ENCODE measurements around the gene FGA. TPM values are rescaled to one million over a fixed set of nuclear protein-coding genes. Genes with fewer than 3 reads are reported as not detected.

FGA gene
- total RNA-seq, 1 experiment from 2014 or later: 3.9 TPM

DNA sequence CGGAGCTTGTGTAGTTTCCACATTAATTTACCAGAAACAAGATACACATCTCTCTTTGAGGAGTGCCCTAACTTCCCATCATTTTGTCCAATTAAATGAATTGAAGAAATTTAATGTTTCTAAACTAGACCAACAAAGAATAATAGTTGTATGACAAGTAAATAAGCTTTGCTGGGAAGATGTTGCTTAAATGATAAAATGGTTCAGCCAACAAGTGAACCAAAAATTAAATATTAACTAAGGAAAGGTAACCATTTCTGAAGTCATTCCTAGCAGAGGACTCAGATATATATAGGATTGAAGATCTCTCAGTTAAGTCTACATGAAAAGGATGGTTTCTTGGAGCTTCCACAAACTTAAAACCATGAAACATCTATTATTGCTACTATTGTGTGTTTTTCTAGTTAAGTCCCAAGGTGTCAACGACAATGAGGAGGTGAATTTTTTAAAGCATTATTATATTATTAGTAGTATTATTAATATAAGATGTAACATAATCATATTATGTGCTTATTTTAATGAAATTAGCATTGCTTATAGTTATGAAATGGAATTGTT is 27.8 kb downstream of the FGA start, which contains the start of gene FGB:
Gene FGB (plus strand): TSS at position 315 of the 558 bp plus-strand sequence. CDS start 8 bp downstream, at position 323.
- DNase-seq (ENCODE audit: low read depth, low spot score): no peak
- no peaks in the 10 kb centered on the region for H4K20me1 ChIP-seq (ENCODE audit: insufficient read depth)
- H3K36me3 ChIP-seq (ENCODE audit: control insufficient read depth in 1 of 2, insufficient read depth in 2 of 2, low read length in 2 of 2): no peaks in the 10 kb centered on the region
- ChIA-PET RAD21 (ENCODE audit: low non-redundant PET in 1 of 2, low total read pairs in 2 of 2, uncharacterized antibody in 2 of 2, unreplicated experiment in 2 of 2) (no interaction called here), CTCF (interaction anchor here (1.2 to 5.6 kb wide), 4 partner anchors 11 to 61 kb away, joined by 3 to 119 read pairs (median 6); no protein-coding TSS in a partner anchor), POLR2A (no interaction called here)
- BruUV-seq (replicated peaks): no TSS peak
- no peak for TF ChIP-seq FOSL1 (IDR thresholded peaks at IDR 0.05; ENCODE audit: low read depth)
- no peak for TF ChIP-seq ZNF274 (IDR thresholded peaks at IDR 0.05; ENCODE audit: low read depth, low read length)
- H2AFZ ChIP-seq (ENCODE audit: low read depth, low read length, poor library complexity, severe bottlenecking): peak within 1 kb of the TSS; percentile 13
- no peaks in the 10 kb centered on the region for H3K4me1 ChIP-seq (ENCODE audit: control insufficient read depth in 1 of 2, insufficient read depth in 2 of 2, low read length in 2 of 2)
- intact Hi-C loops (cut with micrococcal nuclease): no loop called here
- no peak within 1 kb of the TSS for H3K9ac ChIP-seq (ENCODE audit: low read length)
- H3K79me2 ChIP-seq (ENCODE audit: insufficient read depth, low read length): no peaks in the 10 kb centered on the region
- H3K4me2 ChIP-seq (ENCODE audit: low read length): no peak within 1 kb of the TSS
- H3K27ac ChIP-seq (ENCODE audit: low read depth, low read length): no peak within 1 kb of the TSS
- H3K4me3 ChIP-seq (replicated peaks in 1 of 2; ENCODE audit: low read depth in 1 of 2, low read length in 2 of 2): no peak within 1 kb of the TSS
- ATAC-seq: no peak
- no peaks in the 10 kb centered on the region for H3K9me3 ChIP-seq (ENCODE audit: control insufficient read depth in 1 of 2, insufficient read depth in 1 of 2, low read depth in 1 of 2, low read length in 2 of 2)
- H3K27me3 ChIP-seq (ENCODE audit: insufficient read depth, low read length): no peaks in the 10 kb centered on the region
- no peaks in the 10 kb centered on the region for H3K9me2 ChIP-seq (ENCODE audit: insufficient read depth)

DNA sequence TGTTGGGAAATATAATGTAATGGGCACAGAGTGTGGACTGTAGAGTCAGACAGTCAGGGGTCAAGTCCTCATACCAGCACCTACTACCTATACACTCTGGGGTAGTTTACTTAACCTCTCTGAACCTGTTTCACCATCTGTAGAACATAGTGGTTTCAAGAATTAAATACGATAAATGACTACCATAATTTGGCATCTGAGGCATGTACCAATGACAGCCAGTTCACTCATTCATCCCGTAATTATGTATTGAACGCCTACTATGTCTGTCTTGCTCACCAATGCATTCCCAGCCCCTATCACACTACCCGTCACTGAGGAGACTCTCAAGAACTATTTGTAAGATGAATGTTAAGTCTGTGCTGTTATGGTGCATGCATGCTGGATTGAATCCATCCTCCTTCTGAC is 29.7 kb downstream of the FGA start:
- H3K79me2 ChIP-seq (ENCODE audit: insufficient read depth, low read length): no peaks in the 10 kb centered on the region
- no TSS peak for BruUV-seq (replicated peaks)
- no peaks in the 10 kb centered on the region for H4K20me1 ChIP-seq (ENCODE audit: insufficient read depth)
- DNase-seq (ENCODE audit: low read depth, low spot score): no peak
- ChIA-PET POLR2A (no interaction called here), RAD21 (ENCODE audit: low non-redundant PET in 1 of 2, low total read pairs in 2 of 2, uncharacterized antibody in 2 of 2, unreplicated experiment in 2 of 2) (no interaction called here), CTCF (interaction anchor here (1.9 to 5.6 kb wide), 4 partner anchors 9 to 63 kb away, joined by 6 to 119 read pairs (median 36); no protein-coding TSS in a partner anchor)
- no peak overlapping the region for H2AFZ ChIP-seq (ENCODE audit: low read depth, low read length, poor library complexity, severe bottlenecking)
- H3K27me3 ChIP-seq (ENCODE audit: insufficient read depth, low read length): no peaks in the 10 kb centered on the region
- no peaks in the 10 kb centered on the region for H3K9me2 ChIP-seq (ENCODE audit: insufficient read depth)
- ATAC-seq: no peak
- no peaks in the 10 kb centered on the region for H3K36me3 ChIP-seq (ENCODE audit: control insufficient read depth in 1 of 2, insufficient read depth in 2 of 2, low read length in 2 of 2)
- no peaks in the 10 kb centered on the region for H3K9me3 ChIP-seq (ENCODE audit: control insufficient read depth in 1 of 2, insufficient read depth in 1 of 2, low read depth in 1 of 2, low read length in 2 of 2)
- intact Hi-C loops (cut with micrococcal nuclease): no loop called here
- H3K9ac ChIP-seq (ENCODE audit: low read length): no peak overlapping the region
- H3K4me1 ChIP-seq (ENCODE audit: control insufficient read depth in 1 of 2, insufficient read depth in 2 of 2, low read length in 2 of 2): no peaks in the 10 kb centered on the region
- H3K4me2 ChIP-seq (ENCODE audit: low read length): no peak overlapping the region
- H3K27ac ChIP-seq (ENCODE audit: low read depth, low read length): no peak overlapping the region
- no peak overlapping the region for H3K4me3 ChIP-seq (replicated peaks in 1 of 2; ENCODE audit: low read depth in 1 of 2, low read length in 2 of 2)
- TF ChIP-seq POLR2A (IDR thresholded peaks at IDR 0.05; ENCODE audit: borderline replicate concordance, extremely low read depth, insufficient read depth, insufficient read length) (no peak), POLR2AphosphoS5 (IDR thresholded peaks at IDR 0.05; ENCODE audit: low read depth, low read length) (no peak), ZFX (IDR thresholded peaks at IDR 0.05) (no peak), TCF7L2 (IDR thresholded peaks at IDR 0.05; ENCODE audit: borderline replicate concordance, extremely low read depth, insufficient read depth, insufficient read length) (no peak), EZH2phosphoT487 (IDR thresholded peaks at IDR 0.05; ENCODE audit: borderline replicate concordance) (no peak), SRF (IDR thresholded peaks at IDR 0.05; ENCODE audit: low read depth) (no peak), CEBPB (IDR thresholded peaks at IDR 0.05; ENCODE audit: low read depth) (no peak), ZNF274 (IDR thresholded peaks at IDR 0.05; ENCODE audit: low read depth, low read length) (no peak), EGR1 (IDR thresholded peaks at IDR 0.05; ENCODE audit: low read depth) (no peak)
- TF ChIP-seq, protein P1, sequence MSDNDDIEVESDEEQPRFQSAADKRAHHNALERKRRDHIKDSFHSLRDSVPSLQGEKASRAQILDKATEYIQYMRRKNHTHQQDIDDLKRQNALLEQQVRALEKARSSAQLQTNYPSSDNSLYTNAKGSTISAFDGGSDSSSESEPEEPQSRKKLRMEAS (IDR thresholded peaks at IDR 0.05): no peak
- TF ChIP-seq, protein P2, sequence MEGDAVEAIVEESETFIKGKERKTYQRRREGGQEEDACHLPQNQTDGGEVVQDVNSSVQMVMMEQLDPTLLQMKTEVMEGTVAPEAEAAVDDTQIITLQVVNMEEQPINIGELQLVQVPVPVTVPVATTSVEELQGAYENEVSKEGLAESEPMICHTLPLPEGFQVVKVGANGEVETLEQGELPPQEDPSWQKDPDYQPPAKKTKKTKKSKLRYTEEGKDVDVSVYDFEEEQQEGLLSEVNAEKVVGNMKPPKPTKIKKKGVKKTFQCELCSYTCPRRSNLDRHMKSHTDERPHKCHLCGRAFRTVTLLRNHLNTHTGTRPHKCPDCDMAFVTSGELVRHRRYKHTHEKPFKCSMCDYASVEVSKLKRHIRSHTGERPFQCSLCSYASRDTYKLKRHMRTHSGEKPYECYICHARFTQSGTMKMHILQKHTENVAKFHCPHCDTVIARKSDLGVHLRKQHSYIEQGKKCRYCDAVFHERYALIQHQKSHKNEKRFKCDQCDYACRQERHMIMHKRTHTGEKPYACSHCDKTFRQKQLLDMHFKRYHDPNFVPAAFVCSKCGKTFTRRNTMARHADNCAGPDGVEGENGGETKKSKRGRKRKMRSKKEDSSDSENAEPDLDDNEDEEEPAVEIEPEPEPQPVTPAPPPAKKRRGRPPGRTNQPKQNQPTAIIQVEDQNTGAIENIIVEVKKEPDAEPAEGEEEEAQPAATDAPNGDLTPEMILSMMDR (IDR thresholded peaks at IDR 0.05 in 2 of 3, conservative IDR thresholded peaks at IDR 0.05 in 1 of 3; ENCODE audit: borderline replicate concordance in 1 of 3, insufficient read depth in 1 of 3, low read depth in 2 of 3, low read length in 2 of 3): no peak
- TF ChIP-seq, protein P3, sequence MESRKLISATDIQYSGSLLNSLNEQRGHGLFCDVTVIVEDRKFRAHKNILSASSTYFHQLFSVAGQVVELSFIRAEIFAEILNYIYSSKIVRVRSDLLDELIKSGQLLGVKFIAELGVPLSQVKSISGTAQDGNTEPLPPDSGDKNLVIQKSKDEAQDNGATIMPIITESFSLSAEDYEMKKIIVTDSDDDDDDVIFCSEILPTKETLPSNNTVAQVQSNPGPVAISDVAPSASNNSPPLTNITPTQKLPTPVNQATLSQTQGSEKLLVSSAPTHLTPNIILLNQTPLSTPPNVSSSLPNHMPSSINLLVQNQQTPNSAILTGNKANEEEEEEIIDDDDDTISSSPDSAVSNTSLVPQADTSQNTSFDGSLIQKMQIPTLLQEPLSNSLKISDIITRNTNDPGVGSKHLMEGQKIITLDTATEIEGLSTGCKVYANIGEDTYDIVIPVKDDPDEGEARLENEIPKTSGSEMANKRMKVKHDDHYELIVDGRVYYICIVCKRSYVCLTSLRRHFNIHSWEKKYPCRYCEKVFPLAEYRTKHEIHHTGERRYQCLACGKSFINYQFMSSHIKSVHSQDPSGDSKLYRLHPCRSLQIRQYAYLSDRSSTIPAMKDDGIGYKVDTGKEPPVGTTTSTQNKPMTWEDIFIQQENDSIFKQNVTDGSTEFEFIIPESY (IDR thresholded peaks at IDR 0.05; ENCODE audit: extremely low read depth, insufficient replicate concordance, low read length): no peak
